Measurements from ENCODE around the gene LILRB4.
"Not testable (repeated sequence)": the region's sequence is repeated elsewhere in the genome, so short reads cannot be mapped to it uniquely, and the experiment has no call there.

Gene LILRB4

GRCh38 chr19:54643583-54643982, 19.2 kb upstream of the LILRB4 start:
- not testable (repeated sequence) for DNase-seq; H2BK5ac ChIP-seq (ENCODE audit: low read length); H3K9ac ChIP-seq (ENCODE audit: low read length); H3K36me3 ChIP-seq (ENCODE audit: control insufficient read depth, insufficient read depth, low read length); H3K79me2 ChIP-seq (ENCODE audit: control insufficient read depth, insufficient read depth, low read length); H3K4me3 ChIP-seq (ENCODE audit: low read length); H3K27ac ChIP-seq (ENCODE audit: low read depth, low read length); H2BK15ac ChIP-seq (replicated peaks; ENCODE audit: low read depth); H3K4ac ChIP-seq (ENCODE audit: low read depth, low read length); H3K79me1 ChIP-seq (ENCODE audit: low read length); H4K5ac ChIP-seq (ENCODE audit: low read length); H3K23ac ChIP-seq (ENCODE audit: low read length); H4K8ac ChIP-seq (ENCODE audit: low read depth, low read length); H3K4me2 ChIP-seq (ENCODE audit: low read length); H3K56ac ChIP-seq (ENCODE audit: low read length); H3K4me1 ChIP-seq (ENCODE audit: control insufficient read depth, low read depth, low read length); H2AK5ac ChIP-seq (ENCODE audit: low read length); H2BK120ac ChIP-seq (ENCODE audit: low read depth, low read length); H3K18ac ChIP-seq (ENCODE audit: low read length); H3K27me3 ChIP-seq (ENCODE audit: insufficient read depth, low read length, poor library complexity)
- WGBS (ENCODE audit: extremely low coverage, insufficient coverage, low lambda C conversion rate), result no CpG with 5 or more reads among the region's 6 CpGs

GRCh38 chr19:54644056-54644455, 18.7 kb upstream of the LILRB4 start:
- no peak overlapping the region for H3K4me3 ChIP-seq (ENCODE audit: low read length)
- H3K27me3 ChIP-seq (ENCODE audit: insufficient read depth, low read length, poor library complexity), result no peaks in the 10 kb centered on the region
- H3K9ac ChIP-seq (ENCODE audit: low read length), result no peak overlapping the region
- no peak overlapping the region for H2BK120ac ChIP-seq (ENCODE audit: low read depth, low read length)
- no peak overlapping the region for H2BK5ac ChIP-seq (ENCODE audit: low read length)
- H4K8ac ChIP-seq (ENCODE audit: low read depth, low read length), result no peak overlapping the region
- no peak overlapping the region for H2BK15ac ChIP-seq (replicated peaks; ENCODE audit: low read depth)
- no peak overlapping the region for H3K4me2 ChIP-seq (ENCODE audit: low read length)
- no peak overlapping the region for H4K5ac ChIP-seq (ENCODE audit: low read length)
- no peak overlapping the region for H3K23ac ChIP-seq (ENCODE audit: low read length)
- H3K56ac ChIP-seq (ENCODE audit: low read length), result no peak overlapping the region
- no peak overlapping the region for H3K27ac ChIP-seq (ENCODE audit: low read depth, low read length)
- H3K4me1 ChIP-seq (ENCODE audit: control insufficient read depth, low read depth, low read length), result no peaks in the 10 kb centered on the region
- WGBS (ENCODE audit: extremely low coverage, insufficient coverage, low lambda C conversion rate), result no CpG with 5 or more reads among the region's 5 CpGs
- no peak overlapping the region for H3K4ac ChIP-seq (ENCODE audit: low read depth, low read length)
- no peak for DNase-seq
- H3K36me3 ChIP-seq (ENCODE audit: control insufficient read depth, insufficient read depth, low read length), result no peaks in the 10 kb centered on the region
- no peaks in the 10 kb centered on the region for H3K79me1 ChIP-seq (ENCODE audit: low read length)
- H3K18ac ChIP-seq (ENCODE audit: low read length), result no peak overlapping the region
- H3K79me2 ChIP-seq (ENCODE audit: control insufficient read depth, insufficient read depth, low read length), result no peaks in the 10 kb centered on the region
- H2AK5ac ChIP-seq (ENCODE audit: low read length), result no peak overlapping the region

GRCh38 chr19:54646331-54646841, 16.4 kb upstream of the LILRB4 start:
- no peak overlapping the region for H3K23ac ChIP-seq (ENCODE audit: low read length)
- no peak overlapping the region for H2AK5ac ChIP-seq (ENCODE audit: low read length)
- DNase-seq, result no peak
- no peak overlapping the region for H3K4me2 ChIP-seq (ENCODE audit: low read length)
- H3K9ac ChIP-seq (ENCODE audit: low read length), result no peak overlapping the region
- no peak overlapping the region for H2BK5ac ChIP-seq (ENCODE audit: low read length)
- H2BK120ac ChIP-seq (ENCODE audit: low read depth, low read length), result no peak overlapping the region
- no peak overlapping the region for H3K4ac ChIP-seq (ENCODE audit: low read depth, low read length)
- no peaks in the 10 kb centered on the region for H3K79me1 ChIP-seq (ENCODE audit: low read length)
- H3K4me3 ChIP-seq (ENCODE audit: low read length), result no peak overlapping the region
- no peak overlapping the region for H3K27ac ChIP-seq (ENCODE audit: low read depth, low read length)
- H2BK15ac ChIP-seq (replicated peaks; ENCODE audit: low read depth), result no peak overlapping the region
- no peak overlapping the region for H4K8ac ChIP-seq (ENCODE audit: low read depth, low read length)
- WGBS (ENCODE audit: extremely low coverage, insufficient coverage, low lambda C conversion rate), result no CpG with 5 or more reads among the region's 19 CpGs
- H3K36me3 ChIP-seq (ENCODE audit: control insufficient read depth, insufficient read depth, low read length), result no peaks in the 10 kb centered on the region
- no peaks in the 10 kb centered on the region for H3K79me2 ChIP-seq (ENCODE audit: control insufficient read depth, insufficient read depth, low read length)
- H4K5ac ChIP-seq (ENCODE audit: low read length), result no peak overlapping the region
- H3K4me1 ChIP-seq (ENCODE audit: control insufficient read depth, low read depth, low read length), result no peaks in the 10 kb centered on the region
- no peak overlapping the region for H3K56ac ChIP-seq (ENCODE audit: low read length)
- no peak overlapping the region for H3K18ac ChIP-seq (ENCODE audit: low read length)
- no peaks in the 10 kb centered on the region for H3K27me3 ChIP-seq (ENCODE audit: insufficient read depth, low read length, poor library complexity)

- Histone ChIP-seq H3K56ac (ENCODE audit: low read length) (no peak overlapping the region), H3K4me1 (ENCODE audit: control insufficient read depth, low read depth, low read length) (no peaks in the 10 kb centered on the region), H3K4ac (ENCODE audit: low read depth, low read length) (no peak overlapping the region), H4K8ac (ENCODE audit: low read depth, low read length) (no peak overlapping the region), H2BK5ac (ENCODE audit: low read length) (no peak overlapping the region), H3K79me2 (ENCODE audit: control insufficient read depth, insufficient read depth, low read length) (no peaks in the 10 kb centered on the region), H3K4me3 (ENCODE audit: low read length) (no peak overlapping the region), H4K5ac (ENCODE audit: low read length) (no peak overlapping the region), H3K4me2 (ENCODE audit: low read length) (no peak overlapping the region), H2BK120ac (ENCODE audit: low read depth, low read length) (no peak overlapping the region), H3K27me3 (ENCODE audit: insufficient read depth, low read length, poor library complexity) (no peaks in the 10 kb centered on the region), H3K23ac (ENCODE audit: low read length) (no peak overlapping the region), H3K79me1 (ENCODE audit: low read length) (no peaks in the 10 kb centered on the region), H2BK15ac (replicated peaks; ENCODE audit: low read depth) (no peak overlapping the region), H3K9ac (ENCODE audit: low read length) (no peak overlapping the region), H3K27ac (ENCODE audit: low read depth, low read length) (no peak overlapping the region), H2AK5ac (ENCODE audit: low read length) (no peak overlapping the region), H3K36me3 (ENCODE audit: control insufficient read depth, insufficient read depth, low read length) (no peaks in the 10 kb centered on the region), H3K18ac (ENCODE audit: low read length) (no peak overlapping the region)
- WGBS (ENCODE audit: extremely low coverage, insufficient coverage, low lambda C conversion rate), result no CpG with 5 or more reads among the region's 4 CpGs
- DNase-seq, result no peak
Measured at GRCh38 chr19:54648129-54648528, 14.7 kb upstream of the LILRB4 start.

- no peaks in the 10 kb centered on the region for H3K27me3 ChIP-seq (ENCODE audit: insufficient read depth, low read length, poor library complexity)
- H3K56ac ChIP-seq (ENCODE audit: low read length), result no peak overlapping the region
- no peak overlapping the region for H3K23ac ChIP-seq (ENCODE audit: low read length)
- no peak overlapping the region for H2BK5ac ChIP-seq (ENCODE audit: low read length)
- H3K4me1 ChIP-seq (ENCODE audit: control insufficient read depth, low read depth, low read length), result no peaks in the 10 kb centered on the region
- no peak overlapping the region for H3K4ac ChIP-seq (ENCODE audit: low read depth, low read length)
- H3K79me2 ChIP-seq (ENCODE audit: control insufficient read depth, insufficient read depth, low read length), result no peaks in the 10 kb centered on the region
- H3K18ac ChIP-seq (ENCODE audit: low read length), result no peak overlapping the region
- WGBS (ENCODE audit: extremely low coverage, insufficient coverage, low lambda C conversion rate), result no CpG with 5 or more reads among the region's 6 CpGs
- no peak for DNase-seq
- no peak overlapping the region for H3K9ac ChIP-seq (ENCODE audit: low read length)
- no peak overlapping the region for H2BK120ac ChIP-seq (ENCODE audit: low read depth, low read length)
- H2BK15ac ChIP-seq (replicated peaks; ENCODE audit: low read depth), result no peak overlapping the region
- no peaks in the 10 kb centered on the region for H3K36me3 ChIP-seq (ENCODE audit: control insufficient read depth, insufficient read depth, low read length)
- H4K5ac ChIP-seq (ENCODE audit: low read length), result no peak overlapping the region
- H2AK5ac ChIP-seq (ENCODE audit: low read length), result no peak overlapping the region
- H3K4me2 ChIP-seq (ENCODE audit: low read length), result no peak overlapping the region
- H3K27ac ChIP-seq (ENCODE audit: low read depth, low read length), result no peak overlapping the region
- no peaks in the 10 kb centered on the region for H3K79me1 ChIP-seq (ENCODE audit: low read length)
- no peak overlapping the region for H4K8ac ChIP-seq (ENCODE audit: low read depth, low read length)
- no peak overlapping the region for H3K4me3 ChIP-seq (ENCODE audit: low read length)
Measured at GRCh38 chr19:54650108-54650655, 12.6 kb upstream of the LILRB4 start.

GRCh38 chr19:54653181-54653809, 9.5 kb upstream of the LILRB4 start:
- H3K4me3 ChIP-seq (ENCODE audit: low read length), result peak overlapping the region; percentile 5
- H3K56ac ChIP-seq (ENCODE audit: low read length), result no peak overlapping the region
- no peak overlapping the region for H3K4ac ChIP-seq (ENCODE audit: low read depth, low read length)
- no peak overlapping the region for H3K23ac ChIP-seq (ENCODE audit: low read length)
- no peak overlapping the region for H4K5ac ChIP-seq (ENCODE audit: low read length)
- no peak overlapping the region for H3K18ac ChIP-seq (ENCODE audit: low read length)
- WGBS (ENCODE audit: extremely low coverage, insufficient coverage, low lambda C conversion rate), result 100% methylated on average over 1 of the region's 6 CpGs
- no peak overlapping the region for H2BK5ac ChIP-seq (ENCODE audit: low read length)
- H3K4me2 ChIP-seq (ENCODE audit: low read length), result no peak overlapping the region
- DNase-seq, result peak; percentile 1
- no peaks in the 10 kb centered on the region for H3K27me3 ChIP-seq (ENCODE audit: insufficient read depth, low read length, poor library complexity)
- no peak overlapping the region for H4K8ac ChIP-seq (ENCODE audit: low read depth, low read length)
- H3K36me3 ChIP-seq (ENCODE audit: control insufficient read depth, insufficient read depth, low read length), result no peaks in the 10 kb centered on the region
- no peak overlapping the region for H3K27ac ChIP-seq (ENCODE audit: low read depth, low read length)
- H3K4me1 ChIP-seq (ENCODE audit: control insufficient read depth, low read depth, low read length), result no peaks in the 10 kb centered on the region
- H3K79me1 ChIP-seq (ENCODE audit: low read length), result no peaks in the 10 kb centered on the region
- no peak overlapping the region for H2BK15ac ChIP-seq (replicated peaks; ENCODE audit: low read depth)
- H3K79me2 ChIP-seq (ENCODE audit: control insufficient read depth, insufficient read depth, low read length), result no peaks in the 10 kb centered on the region
- no peak overlapping the region for H3K9ac ChIP-seq (ENCODE audit: low read length)
- no peak overlapping the region for H2AK5ac ChIP-seq (ENCODE audit: low read length)
- H2BK120ac ChIP-seq (ENCODE audit: low read depth, low read length), result no peak overlapping the region
